Panc1 (cell line): ENCODE measurements around the gene TBCD.

Source experiments
- POLR2AphosphoS5 ChIP-seq: IDR thresholded peaks from 2 replicates; pipeline ENCODE4 v1.6.1; 2012; ENCODE audit warnings: mild to moderate bottlenecking, low read depth, low read length, moderate library complexity
- SIN3A ChIP-seq: IDR thresholded peaks from 2 replicates; pipeline ENCODE4 v1.6.1; 2012; ENCODE audit warnings: low read depth, mild to moderate bottlenecking, low read length, moderate library complexity, borderline replicate concordance; ENCODE audit not compliant: insufficient read depth
- TCF7L2 ChIP-seq: IDR thresholded peaks from 2 replicates; pipeline ENCODE4 v1.6.1; 2011; ENCODE audit warnings: mild to moderate bottlenecking, low read depth, low read length, inconsistent platforms
- TF ChIP-seq, protein P1 (sequence below): fragments of 450-650 bp; IDR thresholded peaks from 2 replicates; pipeline ENCODE4 v1.5.1; 2017; ENCODE audit warnings: mild to moderate bottlenecking
- TF ChIP-seq, protein P2 (sequence below), 2 experiments: IDR thresholded peaks; 2 replicates each; pipeline ENCODE4 v1.6.1; 2011 to 2012; ENCODE audit warnings: low read depth in 2 of 2, control low read depth in 1 of 2, low read length in 1 of 2, mild to moderate bottlenecking in 1 of 2, moderate library complexity in 1 of 2; ENCODE audit not compliant: insufficient read depth in 1 of 2

DNA sequence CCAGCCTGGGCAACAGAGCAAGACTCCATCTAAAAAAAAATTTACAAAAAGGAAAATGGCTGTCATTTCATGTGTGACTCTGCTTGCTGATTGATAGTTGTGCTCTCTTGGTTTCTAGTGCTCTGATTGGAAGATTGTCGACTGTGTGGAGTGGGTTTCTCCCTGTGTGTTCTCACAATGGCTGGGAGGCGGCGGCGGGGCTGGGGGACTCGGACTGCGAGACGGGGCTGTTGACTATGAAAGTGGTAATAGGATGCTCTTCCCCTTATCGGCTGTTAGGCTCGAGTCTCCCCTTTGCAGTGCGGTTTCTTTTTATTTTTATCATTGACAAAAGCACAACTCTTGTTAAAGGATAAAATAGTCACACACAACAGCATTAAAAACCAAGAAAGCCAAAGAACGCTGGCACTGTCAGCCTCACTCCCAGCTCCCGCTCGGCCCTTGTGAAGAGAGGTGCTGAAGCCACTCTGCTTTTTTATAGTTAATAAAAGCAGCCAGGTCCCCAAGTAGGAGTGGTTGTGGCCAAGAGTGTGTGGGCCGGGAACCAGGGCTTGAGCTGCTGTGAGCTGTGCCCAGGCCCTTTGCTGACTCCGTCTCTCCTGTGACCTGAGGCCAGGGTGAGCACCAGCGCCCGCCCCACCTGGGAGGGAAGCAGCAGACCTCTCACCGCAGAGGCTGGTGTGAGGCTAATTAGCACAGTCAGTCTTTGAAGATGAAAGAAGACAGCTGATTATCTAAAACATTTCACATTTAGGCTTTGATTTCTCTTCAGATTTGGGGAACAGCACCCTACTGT, 36.5 kb downstream of the TBCD start:
- TF ChIP-seq SIN3A (no peak), POLR2AphosphoS5 (no peak), TCF7L2 (no peak)
- TF ChIP-seq, protein P1, sequence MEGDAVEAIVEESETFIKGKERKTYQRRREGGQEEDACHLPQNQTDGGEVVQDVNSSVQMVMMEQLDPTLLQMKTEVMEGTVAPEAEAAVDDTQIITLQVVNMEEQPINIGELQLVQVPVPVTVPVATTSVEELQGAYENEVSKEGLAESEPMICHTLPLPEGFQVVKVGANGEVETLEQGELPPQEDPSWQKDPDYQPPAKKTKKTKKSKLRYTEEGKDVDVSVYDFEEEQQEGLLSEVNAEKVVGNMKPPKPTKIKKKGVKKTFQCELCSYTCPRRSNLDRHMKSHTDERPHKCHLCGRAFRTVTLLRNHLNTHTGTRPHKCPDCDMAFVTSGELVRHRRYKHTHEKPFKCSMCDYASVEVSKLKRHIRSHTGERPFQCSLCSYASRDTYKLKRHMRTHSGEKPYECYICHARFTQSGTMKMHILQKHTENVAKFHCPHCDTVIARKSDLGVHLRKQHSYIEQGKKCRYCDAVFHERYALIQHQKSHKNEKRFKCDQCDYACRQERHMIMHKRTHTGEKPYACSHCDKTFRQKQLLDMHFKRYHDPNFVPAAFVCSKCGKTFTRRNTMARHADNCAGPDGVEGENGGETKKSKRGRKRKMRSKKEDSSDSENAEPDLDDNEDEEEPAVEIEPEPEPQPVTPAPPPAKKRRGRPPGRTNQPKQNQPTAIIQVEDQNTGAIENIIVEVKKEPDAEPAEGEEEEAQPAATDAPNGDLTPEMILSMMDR = no peak
- TF ChIP-seq, protein P2, sequence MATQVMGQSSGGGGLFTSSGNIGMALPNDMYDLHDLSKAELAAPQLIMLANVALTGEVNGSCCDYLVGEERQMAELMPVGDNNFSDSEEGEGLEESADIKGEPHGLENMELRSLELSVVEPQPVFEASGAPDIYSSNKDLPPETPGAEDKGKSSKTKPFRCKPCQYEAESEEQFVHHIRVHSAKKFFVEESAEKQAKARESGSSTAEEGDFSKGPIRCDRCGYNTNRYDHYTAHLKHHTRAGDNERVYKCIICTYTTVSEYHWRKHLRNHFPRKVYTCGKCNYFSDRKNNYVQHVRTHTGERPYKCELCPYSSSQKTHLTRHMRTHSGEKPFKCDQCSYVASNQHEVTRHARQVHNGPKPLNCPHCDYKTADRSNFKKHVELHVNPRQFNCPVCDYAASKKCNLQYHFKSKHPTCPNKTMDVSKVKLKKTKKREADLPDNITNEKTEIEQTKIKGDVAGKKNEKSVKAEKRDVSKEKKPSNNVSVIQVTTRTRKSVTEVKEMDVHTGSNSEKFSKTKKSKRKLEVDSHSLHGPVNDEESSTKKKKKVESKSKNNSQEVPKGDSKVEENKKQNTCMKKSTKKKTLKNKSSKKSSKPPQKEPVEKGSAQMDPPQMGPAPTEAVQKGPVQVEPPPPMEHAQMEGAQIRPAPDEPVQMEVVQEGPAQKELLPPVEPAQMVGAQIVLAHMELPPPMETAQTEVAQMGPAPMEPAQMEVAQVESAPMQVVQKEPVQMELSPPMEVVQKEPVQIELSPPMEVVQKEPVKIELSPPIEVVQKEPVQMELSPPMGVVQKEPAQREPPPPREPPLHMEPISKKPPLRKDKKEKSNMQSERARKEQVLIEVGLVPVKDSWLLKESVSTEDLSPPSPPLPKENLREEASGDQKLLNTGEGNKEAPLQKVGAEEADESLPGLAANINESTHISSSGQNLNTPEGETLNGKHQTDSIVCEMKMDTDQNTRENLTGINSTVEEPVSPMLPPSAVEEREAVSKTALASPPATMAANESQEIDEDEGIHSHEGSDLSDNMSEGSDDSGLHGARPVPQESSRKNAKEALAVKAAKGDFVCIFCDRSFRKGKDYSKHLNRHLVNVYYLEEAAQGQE (IDR thresholded peaks at IDR 0.05; ENCODE audit: insufficient read depth in 1 of 2, low read depth in 2 of 2, low read length in 1 of 2) = no peak
